DMS114 treated with DMSO at 0.1 percent for 48 hours (cell line): ENCODE results near the gene CA7.

Source experiments
- DNase-seq: peaks from one replicate; lab custom pipeline; 2025; ENCODE audit not compliant: unreplicated experiment; lab: John Stamatoyannopoulos, UW

The CA7 gene

GRCh38 chr16:66844342-66845079, at the start of gene CA7:
CA7 (plus strand) TSS chr16:66844414; CDS start chr16:66844488, 74 bp downstream.
- DNase-seq = no peak

GRCh38 chr16:66798161-66798560, 46.1 kb upstream of the CA7 start:
- DNase-seq = no peak

GRCh38 chr16:66800856-66801255, 43.4 kb upstream of the CA7 start:
- no peak for DNase-seq

GRCh38 chr16:66801320-66802105, 42.7 kb upstream of the CA7 start, which contains the start of gene TERB1:
TERB1 (minus strand) TSS chr16:66801584; CDS start chr16:66796798, 4,786 bp downstream.
- no peak for DNase-seq

- DNase-seq = no peak
Observed at GRCh38 chr16:66802159-66802558, 42.1 kb upstream of the CA7 start.

- DNase-seq = no peak
Observed at GRCh38 chr16:66809765-66810164, 34.4 kb upstream of the CA7 start.

GRCh38 chr16:66810391-66810790, 33.8 kb upstream of the CA7 start:
- no peak for DNase-seq

- DNase-seq = no peak
Observed at GRCh38 chr16:66811043-66811442, 33.2 kb upstream of the CA7 start.

- no peak for DNase-seq
Observed at GRCh38 chr16:66814734-66815133, 29.5 kb upstream of the CA7 start.

GRCh38 chr16:66824006-66824405, 20.2 kb upstream of the CA7 start:
- no peak for DNase-seq

- DNase-seq = peak; percentile 81
Observed at GRCh38 chr16:66830422-66831404, 13.5 kb upstream of the CA7 start, which contains the start of gene NAE1. NAE1 (minus strand) TSS chr16:66830976; CDS start chr16:66830899, 77 bp downstream.

GRCh38 chr16:66832190-66832589, 12.0 kb upstream of the CA7 start:
- DNase-seq = no peak

GRCh38 chr16:66832661-66833305, 11.4 kb upstream of the CA7 start:
- DNase-seq = no peak

GRCh38 chr16:66834746-66835145, 9.5 kb upstream of the CA7 start:
- DNase-seq = no peak

GRCh38 chr16:66840883-66841282, 3.3 kb upstream of the CA7 start:
- DNase-seq = no peak

GRCh38 chr16:66841366-66841765, 2.8 kb upstream of the CA7 start:
- DNase-seq = no peak

- no peak for DNase-seq
Observed at GRCh38 chr16:66842765-66843164, 1.4 kb upstream of the CA7 start.

GRCh38 chr16:66843191-66843590, 1.0 kb upstream of the CA7 start:
- DNase-seq = no peak

GRCh38 chr16:66844009-66844341, 239 bp upstream of the CA7 start:
- no peak for DNase-seq

- DNase-seq = no peak
Observed at GRCh38 chr16:66845080-66845410, 831 bp downstream of the CA7 start.

GRCh38 chr16:66845791-66846221, 1.6 kb downstream of the CA7 start:
- DNase-seq = no peak
